VCaP (cell line): ENCODE data around the gene NRXN2.

ENCODE experiments used
- H3K27ac ChIP-seq: fragments of 450-650 bp; 2 replicates; pipeline ENCODE4 v1.5.1; 2017
- CTCF ChIP-seq: fragments of 450-650 bp; conservative IDR thresholded peaks from 2 replicates; pipeline ENCODE4 v1.5.1; 2017; ENCODE audit warnings: mild to moderate bottlenecking, moderate library complexity

The NRXN2 gene

GRCh38 chr11:64755681-64756361, 32.8 kb upstream of the NRXN2 start:
- no peak overlapping the region for H3K27ac ChIP-seq
- TF ChIP-seq CTCF = no peak

- TF ChIP-seq CTCF = no peak
- H3K27ac ChIP-seq = no peak overlapping the region
These were observed 32.1 kb upstream of the NRXN2 start for GRCh38 chr11:64754919-64755662.

GRCh38 chr11:64754124-64754918, 31.3 kb upstream of the NRXN2 start:
- H3K27ac ChIP-seq = no peak overlapping the region
- TF ChIP-seq CTCF = no peak

GRCh38 chr11:64753380-64754123, 30.6 kb upstream of the NRXN2 start:
- no peak overlapping the region for H3K27ac ChIP-seq
- no peak for TF ChIP-seq CTCF

- H3K27ac ChIP-seq = no peak overlapping the region
- no peak for TF ChIP-seq CTCF
These were observed 30.0 kb upstream of the NRXN2 start for GRCh38 chr11:64753019-64753379.

GRCh38 chr11:64752175-64752970, 29.4 kb upstream of the NRXN2 start:
- H3K27ac ChIP-seq = no peak overlapping the region
- TF ChIP-seq CTCF = no peak
